NCI-H2196 (cell line): Measurements from ENCODE around the gene TTLL7.
"Not testable (repeated sequence)": the region's sequence is repeated elsewhere in the genome, so short reads cannot be mapped to it uniquely, and the experiment has no call there.

ENCODE experiments used
- DNase-seq: peaks from one replicate; lab custom pipeline; 2025; ENCODE audit not compliant: unreplicated experiment; lab: John Stamatoyannopoulos, UW

The TTLL7 gene

DNA sequence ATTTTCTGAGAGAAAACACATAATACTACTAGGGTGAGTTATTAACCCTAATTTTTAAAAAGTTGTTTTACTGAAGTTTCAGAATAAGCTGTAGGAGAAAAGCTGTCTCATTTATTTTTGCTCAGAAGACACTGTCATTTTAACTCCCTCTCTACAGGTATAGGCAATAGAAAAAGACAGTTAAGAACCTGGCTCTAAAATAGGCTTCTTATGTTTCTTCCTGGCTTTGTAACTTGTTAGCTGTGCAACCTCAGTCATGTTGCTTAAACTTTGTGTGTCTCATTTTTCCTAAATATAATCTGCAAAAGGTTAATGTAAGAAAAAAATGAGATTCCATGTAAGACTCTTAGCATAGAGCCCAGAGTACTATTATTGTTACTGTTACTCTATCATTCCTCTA is 64.4 kb downstream of the TTLL7 start:
- no peak for DNase-seq

DNA sequence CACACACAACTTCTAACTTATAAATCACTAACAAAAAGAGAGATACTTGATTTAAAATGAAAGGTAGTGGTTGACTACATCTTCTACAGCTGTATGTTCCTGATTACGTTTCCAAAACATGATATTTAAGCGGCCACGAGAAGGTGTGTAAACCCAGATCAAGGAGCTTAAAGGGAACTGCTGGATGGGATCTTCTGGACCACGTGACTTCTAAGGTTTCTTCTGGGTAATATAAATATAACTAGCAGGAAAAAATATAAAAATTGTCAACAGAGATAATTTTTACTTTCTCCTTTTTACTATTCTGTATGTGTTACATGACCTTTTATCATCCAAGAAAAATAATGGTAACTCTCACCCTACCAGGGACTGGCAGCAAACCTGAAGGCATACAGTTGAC is 66.2 kb downstream of the TTLL7 start:
- no peak for DNase-seq

DNA sequence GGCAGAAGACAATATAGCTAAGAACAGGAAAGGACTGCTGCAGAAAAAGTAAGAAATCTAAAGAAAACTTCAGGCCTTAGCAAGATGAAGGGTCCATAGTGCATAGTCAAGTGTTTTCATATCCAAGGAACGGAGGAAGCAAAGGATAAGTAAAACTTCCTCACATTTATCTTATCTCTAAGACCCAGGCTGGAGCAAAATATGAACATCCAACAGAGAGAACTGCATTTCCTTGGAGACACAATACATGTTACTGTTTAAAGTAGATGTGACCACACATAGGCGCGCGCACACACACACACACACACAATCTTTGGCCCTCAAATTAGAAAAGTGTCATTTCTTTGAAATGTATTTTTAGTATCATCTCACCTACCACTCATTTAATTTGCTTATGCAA is 66.7 kb downstream of the TTLL7 start:
- DNase-seq = no peak

DNA sequence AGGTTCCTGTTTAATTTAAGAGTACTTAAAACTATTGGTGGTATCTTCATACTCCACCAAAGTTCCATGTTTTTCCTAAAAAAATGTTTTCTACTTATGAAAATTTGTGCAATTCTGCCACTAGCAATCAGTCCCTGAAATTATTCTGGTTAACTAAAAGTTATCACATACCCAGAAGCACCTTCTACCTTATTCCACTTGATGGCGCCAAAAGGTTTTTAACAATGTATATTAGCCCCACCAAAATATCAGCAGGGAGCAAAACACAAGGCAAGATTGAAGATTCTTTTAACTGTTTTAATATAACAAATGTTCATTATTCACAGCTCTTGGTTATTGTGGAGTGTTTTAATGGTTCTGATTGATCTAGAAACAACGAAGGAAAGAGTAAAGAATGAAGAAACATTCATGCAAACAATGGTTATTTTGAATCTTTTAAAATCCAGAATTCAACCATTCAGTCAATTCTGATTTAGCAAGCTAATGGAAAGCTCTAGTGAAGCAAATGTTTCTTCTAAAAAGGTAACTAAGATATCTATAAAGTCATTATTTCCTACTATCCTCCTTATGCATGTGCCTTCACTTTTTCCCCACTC is 67.2 kb downstream of the TTLL7 start:
- peak; percentile 69 for DNase-seq

DNA sequence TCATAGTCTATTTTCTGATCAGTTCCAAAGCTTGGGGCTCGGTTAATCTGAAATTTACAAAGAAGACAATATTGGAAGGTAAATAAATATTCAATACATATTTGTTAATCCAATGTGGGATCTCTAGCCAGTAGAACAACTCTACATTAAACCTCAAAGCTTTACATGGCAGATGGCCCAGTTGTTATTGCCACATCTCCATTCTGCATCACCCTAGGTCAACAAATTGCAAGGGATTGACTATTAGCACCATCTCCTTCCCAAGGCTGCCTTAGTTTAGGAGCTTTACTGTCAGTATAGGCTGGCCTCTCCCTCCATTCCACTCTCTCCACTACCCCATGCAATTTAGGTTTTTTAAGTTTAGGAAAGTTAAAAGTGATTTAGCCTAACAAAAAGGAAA is 69.7 kb downstream of the TTLL7 start:
- DNase-seq = no peak

DNA sequence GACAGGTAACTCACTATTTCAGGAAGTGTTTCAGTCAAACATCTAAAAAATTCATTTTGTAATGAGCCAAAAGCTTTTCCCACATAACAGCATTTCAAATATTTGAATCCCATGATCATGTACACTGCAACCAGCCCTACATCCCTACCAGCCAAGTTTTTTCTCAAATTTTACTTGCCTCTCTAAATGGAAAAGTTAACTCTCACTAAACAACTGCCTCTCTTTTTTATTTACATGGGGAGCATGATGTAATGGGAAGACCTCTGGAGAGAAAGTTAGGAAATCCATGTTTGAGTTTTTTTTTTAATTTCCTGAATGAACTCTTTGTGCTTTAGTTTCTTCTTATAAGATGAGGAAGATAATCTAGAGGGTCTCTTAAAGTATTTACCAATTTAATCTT is 70.5 kb downstream of the TTLL7 start:
- no peak for DNase-seq

DNA sequence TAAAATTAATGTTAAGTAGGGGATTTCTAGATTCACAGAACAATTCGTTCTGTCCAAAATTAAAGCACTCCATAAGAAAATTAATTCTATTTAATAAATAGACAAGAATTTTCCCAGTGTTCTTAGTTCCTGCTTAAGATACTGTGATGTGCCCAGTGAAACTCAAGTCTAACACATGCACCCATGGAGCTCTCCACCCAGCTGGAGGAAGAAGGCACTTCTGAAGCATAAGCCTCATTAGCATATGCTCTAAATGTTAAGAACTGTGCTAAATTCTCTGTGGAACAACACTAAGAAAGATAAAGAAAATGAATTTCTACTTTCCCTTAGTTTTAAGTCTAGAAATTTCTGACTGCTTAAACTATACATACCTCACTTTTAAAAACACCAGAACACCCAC is 71.2 kb downstream of the TTLL7 start:
- no peak for DNase-seq

DNA sequence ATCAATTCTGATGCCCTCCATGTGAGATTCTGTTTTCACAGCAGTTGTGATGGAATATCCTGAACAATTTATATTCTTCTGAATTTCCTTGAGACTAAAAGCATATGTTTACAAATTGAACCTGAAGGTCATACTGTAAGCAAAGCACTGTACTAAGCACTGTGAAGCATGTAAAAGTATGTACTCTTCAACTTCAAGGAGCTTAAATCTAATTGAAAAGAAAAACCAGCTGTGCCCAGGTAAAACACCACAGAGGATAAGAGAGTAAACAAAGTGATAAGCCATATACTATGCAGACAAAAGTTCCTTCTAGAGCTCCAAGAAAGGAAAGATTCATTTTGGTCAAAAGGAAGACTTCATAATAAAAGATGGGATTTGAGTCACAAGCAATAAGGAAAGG is 71.9 kb downstream of the TTLL7 start:
- DNase-seq = no peak

DNA sequence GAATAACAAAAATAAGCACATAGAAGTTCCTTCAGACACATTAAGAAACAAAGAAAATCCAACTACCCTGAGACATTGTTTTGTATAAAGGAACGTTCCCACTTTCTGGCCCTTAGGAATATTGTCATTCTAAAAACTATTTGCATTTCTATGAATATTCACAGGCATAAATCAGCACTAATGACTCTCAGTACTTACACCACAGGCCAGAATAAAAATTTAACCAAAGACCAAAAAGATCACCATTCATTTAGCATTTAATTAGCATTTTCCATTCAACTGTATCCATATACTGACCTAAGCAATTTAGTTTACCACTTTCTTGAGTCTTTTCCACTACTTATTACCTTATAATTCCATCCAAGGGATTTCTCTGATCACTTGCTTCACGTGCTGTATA is 75.4 kb downstream of the TTLL7 start:
- no peak for DNase-seq

DNA sequence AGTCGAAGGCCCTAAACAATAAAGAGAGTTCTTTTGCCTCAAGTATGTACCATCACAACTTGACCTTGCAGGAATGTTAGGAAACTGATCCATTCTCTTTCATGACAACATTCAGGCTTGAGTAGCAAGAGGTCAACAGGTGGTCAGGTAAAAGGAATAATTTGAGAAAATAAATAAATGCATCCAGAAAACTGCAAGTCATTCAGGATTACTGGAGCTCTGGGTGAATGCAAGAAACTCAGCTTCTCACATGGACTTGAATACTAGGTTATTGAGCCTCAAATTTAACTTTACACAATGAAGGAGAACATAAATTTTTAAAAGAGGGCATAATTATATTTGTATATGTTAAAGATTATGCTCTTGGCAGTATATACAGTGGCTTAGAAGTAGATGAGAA is 76.5 kb downstream of the TTLL7 start:
- DNase-seq = no peak

DNA sequence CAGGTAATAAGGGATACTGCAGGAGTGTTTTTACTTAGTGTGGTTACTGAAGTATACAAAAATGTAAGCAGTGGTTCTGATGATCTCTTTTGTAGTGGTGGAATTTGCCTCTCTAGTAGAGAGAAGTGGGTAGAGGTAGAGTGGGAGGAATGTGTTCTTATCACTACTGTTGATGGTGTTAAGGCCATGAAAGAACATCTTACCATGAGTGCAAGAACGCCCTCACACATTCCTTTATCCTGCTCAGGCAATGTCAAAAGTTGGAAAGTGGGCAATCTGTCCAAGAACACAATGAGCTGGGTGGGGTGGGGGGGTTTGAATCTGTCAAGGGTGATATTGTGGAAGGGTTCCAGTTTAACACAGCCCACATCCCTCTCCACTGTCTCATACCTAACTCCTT is 78.6 kb downstream of the TTLL7 start:
- no peak for DNase-seq

DNA sequence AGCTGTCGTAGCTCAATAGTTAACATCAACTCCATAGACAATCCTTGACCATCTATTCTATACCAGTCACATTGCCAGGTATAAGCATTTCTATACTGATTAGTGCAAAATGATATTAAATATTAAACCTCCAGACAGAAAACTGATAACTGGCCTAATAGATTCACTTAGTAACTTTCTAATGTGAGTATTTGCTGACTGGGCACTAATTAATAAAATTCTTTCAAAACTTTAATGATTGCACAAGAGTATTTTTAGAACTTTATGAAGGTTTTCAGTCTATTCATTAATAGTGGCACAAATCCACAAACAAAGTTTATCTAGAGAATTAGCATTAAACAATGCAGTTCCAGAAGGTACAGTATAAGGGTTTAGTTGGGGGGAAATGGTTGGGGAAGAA is 79.1 kb downstream of the TTLL7 start:
- no peak for DNase-seq

DNA sequence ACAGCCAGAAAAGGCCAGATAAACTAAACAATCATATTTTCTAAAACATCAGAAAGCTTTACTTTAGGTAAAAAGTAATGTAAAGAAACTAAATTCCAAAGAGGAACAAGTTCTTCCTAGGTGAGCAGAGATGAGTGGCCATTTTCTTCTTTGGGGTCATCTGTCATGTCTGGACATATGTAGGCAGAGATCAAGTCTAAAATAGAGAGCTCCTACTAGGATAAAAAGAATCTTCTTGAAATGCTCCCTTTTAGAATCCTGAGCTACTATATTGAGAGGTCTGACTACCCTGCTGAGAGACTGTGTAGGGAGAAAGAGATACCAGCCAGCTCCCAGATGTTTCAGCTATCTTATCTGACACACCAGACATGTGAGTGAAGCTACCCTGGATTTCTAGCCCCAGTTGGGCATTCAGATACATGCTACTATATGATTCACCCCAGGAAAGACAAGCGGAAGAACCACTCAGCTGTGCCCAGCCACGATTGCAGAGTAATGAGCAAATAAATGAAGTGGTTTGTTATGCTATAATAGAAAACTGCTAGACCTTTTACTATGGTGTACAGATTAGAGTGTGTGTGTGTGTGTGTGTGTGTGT is 80.1 kb downstream of the TTLL7 start:
- DNase-seq = no peak

DNA sequence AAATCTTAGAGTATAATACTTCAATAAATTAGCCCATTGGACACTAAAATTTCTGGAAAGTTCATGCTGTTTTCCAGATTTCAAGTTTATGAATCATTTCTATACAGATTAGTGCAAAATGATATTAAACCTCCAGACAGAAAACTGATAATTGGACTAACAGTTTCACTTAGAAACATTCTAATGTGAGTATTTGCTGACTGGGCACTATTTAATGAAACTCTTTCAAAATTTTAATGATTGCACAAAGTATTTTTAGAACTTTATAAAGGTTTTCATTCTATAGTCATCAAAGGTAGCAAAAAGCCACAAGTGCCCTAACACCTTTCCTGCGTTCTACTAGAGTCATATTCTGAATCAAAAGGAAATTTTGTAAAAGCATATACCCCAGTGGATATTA is 81.0 kb downstream of the TTLL7 start:
- DNase-seq = no peak

DNA sequence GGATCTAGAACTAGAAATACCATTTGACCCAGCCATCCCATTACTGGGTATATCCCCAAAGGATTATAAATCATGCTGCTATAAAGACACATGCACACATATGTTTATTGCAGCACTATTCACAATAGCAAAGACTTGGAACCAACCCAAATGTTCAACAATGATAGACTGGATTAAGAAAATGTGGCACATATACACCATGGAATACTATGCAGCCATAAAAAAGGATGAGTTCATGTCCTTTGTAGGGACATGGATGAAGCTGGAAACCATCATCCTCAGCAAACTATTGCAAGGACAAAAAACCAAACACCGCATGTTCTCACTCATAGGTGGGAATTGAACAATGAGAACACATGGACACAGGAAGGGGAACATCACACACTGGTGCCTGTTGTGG is 82.8 kb downstream of the TTLL7 start:
- not testable (repeated sequence) for DNase-seq

DNA sequence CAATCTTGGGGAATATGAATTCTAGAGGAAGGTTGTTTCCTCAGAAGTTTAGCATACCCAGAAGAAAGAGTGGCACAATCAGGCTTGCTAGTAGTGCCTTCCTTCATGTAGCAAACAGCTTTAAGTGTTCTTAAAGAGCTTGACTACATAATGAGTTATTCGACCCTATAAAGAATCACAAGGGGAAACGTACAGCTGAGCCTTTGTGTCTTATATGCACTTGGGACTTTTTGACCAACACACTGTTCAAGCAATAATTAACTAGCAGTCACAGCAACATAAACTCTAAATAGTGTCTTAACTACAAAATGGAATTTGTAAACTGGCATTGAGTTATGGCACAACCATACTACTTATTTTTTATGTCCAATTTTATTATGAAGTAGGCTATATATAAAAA is 86.1 kb downstream of the TTLL7 start:
- no peak for DNase-seq

DNA sequence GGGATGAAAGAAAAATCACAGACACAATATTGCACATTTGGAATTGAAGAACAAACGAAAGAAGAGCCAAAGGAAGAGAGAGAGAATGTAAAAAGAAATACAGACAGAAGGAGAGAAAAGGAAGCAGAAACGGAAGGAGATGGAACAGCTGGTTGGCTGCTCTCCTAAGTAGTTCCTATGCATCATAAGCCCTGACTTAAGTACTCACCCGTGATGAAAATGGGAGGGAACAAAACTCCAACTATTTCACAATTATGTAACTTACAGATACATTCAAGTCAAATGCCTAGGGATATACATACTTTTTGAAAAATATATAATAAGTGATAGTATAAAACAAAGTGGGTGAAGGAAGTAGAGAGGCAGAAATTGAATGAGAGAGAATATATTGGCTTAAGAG is 88.5 kb downstream of the TTLL7 start:
- no peak for DNase-seq

DNA sequence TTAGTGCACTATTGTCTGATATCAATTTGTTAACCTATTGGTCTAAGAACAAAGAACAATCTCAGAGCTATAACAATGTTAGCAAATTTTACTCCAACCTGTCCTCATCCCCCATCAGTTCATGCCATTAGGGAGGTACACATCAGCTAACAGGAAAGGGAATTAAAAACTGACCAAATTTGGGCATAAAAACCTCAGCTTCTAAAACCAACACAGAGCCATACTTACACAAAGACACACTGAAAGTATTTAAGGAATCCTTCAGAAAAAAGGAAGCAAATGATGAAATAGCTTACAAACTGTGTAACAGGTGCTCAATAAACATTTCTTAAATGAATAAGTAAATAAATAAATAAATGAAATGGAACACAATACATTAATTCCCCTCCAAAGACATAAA is 89.2 kb downstream of the TTLL7 start:
- no peak for DNase-seq

DNA sequence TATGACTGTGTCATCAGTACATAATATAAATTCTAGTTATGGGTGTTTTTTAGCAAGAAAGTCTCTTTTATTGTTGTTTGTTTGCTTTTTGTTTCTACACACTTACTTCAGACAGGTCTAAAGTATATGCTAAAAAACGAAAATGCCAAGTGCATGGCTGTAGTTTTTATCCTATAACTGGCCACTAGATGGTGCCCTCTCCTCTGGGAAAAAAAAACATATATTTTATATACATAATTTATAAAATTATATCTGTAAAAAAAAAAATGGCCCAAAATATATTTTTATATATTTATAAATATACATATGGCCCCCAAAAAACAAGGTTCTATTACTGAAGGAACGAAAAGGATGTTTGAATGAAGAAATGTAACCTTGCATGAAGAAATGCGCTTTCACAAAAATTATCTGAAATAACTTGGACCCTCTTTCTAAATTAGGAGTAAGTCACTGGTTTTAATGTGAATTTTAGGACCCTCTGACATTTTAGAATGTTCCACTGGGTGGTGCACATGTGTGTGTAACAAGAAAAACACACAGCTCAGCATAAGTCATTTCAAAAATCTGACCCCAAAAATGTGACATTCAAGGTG is 93.5 kb downstream of the TTLL7 start:
- DNase-seq = peak; percentile 45

DNA sequence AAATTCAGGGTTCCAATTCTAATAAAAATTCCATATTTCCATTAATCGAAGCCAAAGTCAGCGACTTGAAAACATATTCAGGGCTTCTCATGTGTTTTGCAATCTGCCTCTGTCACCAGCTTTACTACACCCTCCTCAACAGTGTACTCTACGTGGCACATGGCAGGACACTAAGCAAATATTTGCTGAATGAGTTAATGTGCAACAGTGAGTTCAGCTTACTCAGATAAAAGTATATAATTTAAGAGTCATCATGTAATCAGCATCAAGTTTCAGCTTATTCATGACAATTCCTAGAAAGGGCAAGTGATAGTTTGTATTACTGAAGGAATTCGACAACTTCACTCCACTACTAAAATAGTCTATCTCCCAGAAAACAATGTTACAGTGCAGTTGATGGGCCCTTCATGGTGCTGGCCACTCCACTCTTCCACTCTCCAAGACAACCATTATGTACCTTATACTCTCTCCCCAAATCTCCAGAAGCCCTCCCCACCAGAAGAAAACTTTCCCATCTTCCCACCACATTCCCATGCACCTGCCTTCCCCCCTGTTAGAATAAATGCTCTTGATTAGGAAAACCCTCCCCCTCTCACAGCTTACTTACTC is 97.3 kb downstream of the TTLL7 start:
- no peak for DNase-seq

DNA sequence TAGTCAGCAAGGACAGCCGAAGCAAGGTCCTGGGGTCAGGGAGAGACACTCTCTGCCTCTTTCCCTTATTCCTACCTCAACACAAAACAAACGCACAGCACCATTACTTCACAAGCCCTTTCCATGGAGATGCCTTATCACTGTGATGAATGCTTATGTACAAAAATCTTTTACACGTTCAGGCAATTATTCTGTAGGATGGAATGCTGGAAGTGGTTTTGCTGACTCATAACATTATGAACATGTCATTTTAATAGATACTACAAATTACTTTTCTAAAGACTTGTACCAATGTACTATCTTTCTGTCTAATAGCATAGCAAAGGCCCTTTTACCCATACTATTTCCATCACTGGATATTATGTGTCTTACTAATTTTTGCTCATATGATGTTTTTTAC is 98.4 kb downstream of the TTLL7 start:
- no peak for DNase-seq

DNA sequence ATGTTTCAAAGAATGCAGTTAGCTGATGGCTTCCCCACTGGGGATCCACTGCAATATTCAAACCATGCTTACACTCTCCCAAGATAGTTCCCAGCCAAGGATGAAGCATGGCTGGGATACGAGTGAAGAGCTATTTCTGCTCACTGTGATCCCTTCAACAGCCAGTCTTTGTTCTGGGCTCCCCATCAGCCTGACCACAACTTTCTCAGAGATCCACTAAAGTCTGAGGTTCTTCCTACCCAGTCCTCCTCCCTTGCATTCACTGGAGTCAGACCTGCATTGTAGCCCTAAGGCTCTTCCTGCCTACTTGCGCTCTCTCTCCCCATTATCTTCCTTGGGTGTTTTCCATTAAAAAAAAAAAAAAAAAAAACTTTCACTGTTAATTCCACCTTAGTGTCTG is 101.4 kb downstream of the TTLL7 start:
- no peak for DNase-seq

DNA sequence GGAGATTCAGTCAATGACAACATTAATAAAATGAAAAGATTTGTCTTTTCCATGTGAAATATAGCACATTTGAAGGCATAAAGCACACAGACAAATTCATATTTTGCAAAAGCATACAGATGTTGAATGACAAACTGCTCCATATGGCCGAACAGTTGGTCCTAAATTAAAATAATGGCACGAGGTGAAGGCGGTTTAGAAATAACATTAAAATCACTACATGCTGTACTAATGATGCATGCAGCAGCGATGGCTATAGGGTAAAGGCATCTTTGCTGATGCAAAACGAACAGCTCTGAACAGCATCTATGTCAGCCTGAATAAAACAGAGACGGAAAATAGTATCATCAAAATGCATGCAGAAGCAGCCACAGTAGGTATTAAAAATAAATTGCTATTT is 102.6 kb downstream of the TTLL7 start:
- no peak for DNase-seq
